Measurements from ENCODE around the gene MYO1B. TPM values are rescaled to one million over a fixed set of nuclear protein-coding genes. Genes with fewer than 3 reads are reported as not detected.

MYO1B gene
- total RNA-seq, 3 donors from 2014 or later (not counting 1 experiment from before 2014, with no cell fraction given) = 0.21 to 0.80 (median 0.29) TPM

DNA sequence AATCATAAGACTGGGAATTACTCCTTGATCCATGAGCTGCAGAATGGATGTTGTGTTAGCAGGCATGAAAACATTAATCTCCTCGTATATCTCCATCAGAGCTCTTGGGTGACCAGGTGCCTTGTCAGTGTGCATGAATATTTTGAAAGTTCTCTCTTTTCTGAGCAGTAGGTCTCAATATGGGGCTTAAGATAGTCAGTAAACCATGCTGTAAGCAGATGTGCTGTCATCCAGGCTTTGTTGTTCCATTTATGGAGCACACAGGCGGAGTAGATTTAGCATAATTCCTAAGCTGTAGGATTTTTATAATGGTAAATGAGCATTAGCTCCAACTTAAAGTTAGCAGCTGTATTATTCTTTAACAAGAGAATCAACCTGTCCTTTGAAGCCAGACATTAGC, 160.3 kb downstream of the MYO1B start:
- no peak overlapping the region for H3K4me3 ChIP-seq (ENCODE audit: low read length)
- DNase-seq = no peak
- no peaks in the 10 kb centered on the region for H3K9me3 Mint-ChIP-seq
- H3K27ac Mint-ChIP-seq = no peak overlapping the region
- H3K4me1 ChIP-seq (ENCODE audit: control insufficient read depth, insufficient read depth, low read length) = no peaks in the 10 kb centered on the region
- no peaks in the 10 kb centered on the region for H3K27me3 ChIP-seq (ENCODE audit: control insufficient read depth, insufficient read depth, low read length)
- intact Hi-C loops (cut with micrococcal nuclease) = no loop called here
- no peaks in the 10 kb centered on the region for H3K9me3 ChIP-seq (ENCODE audit: control insufficient read depth, insufficient read depth, low read length)
- no peaks in the 10 kb centered on the region for H3K36me3 ChIP-seq (ENCODE audit: control insufficient read depth, insufficient read depth, low read length)
- TF ChIP-seq, protein P1, sequence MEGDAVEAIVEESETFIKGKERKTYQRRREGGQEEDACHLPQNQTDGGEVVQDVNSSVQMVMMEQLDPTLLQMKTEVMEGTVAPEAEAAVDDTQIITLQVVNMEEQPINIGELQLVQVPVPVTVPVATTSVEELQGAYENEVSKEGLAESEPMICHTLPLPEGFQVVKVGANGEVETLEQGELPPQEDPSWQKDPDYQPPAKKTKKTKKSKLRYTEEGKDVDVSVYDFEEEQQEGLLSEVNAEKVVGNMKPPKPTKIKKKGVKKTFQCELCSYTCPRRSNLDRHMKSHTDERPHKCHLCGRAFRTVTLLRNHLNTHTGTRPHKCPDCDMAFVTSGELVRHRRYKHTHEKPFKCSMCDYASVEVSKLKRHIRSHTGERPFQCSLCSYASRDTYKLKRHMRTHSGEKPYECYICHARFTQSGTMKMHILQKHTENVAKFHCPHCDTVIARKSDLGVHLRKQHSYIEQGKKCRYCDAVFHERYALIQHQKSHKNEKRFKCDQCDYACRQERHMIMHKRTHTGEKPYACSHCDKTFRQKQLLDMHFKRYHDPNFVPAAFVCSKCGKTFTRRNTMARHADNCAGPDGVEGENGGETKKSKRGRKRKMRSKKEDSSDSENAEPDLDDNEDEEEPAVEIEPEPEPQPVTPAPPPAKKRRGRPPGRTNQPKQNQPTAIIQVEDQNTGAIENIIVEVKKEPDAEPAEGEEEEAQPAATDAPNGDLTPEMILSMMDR (IDR thresholded peaks at IDR 0.05) = no peak
- 90% methylated on average over 2 of the region's 2 CpGs for WGBS (ENCODE audit: insufficient coverage)
- no peak overlapping the region for H3K4me3 Mint-ChIP-seq
- no peaks in the 10 kb centered on the region for H3K36me3 Mint-ChIP-seq
- peaks cover 0 to 10% of the 10 kb centered on the region in 2 donors for H3K4me1 Mint-ChIP-seq
- no peak overlapping the region for H3K27ac ChIP-seq (ENCODE audit: low read length)
- ATAC-seq = no peak
- peaks cover 5 to 7% of the 10 kb centered on the region in 2 donors for H3K27me3 Mint-ChIP-seq (ENCODE audit: low read depth in 2 of 2)

DNA sequence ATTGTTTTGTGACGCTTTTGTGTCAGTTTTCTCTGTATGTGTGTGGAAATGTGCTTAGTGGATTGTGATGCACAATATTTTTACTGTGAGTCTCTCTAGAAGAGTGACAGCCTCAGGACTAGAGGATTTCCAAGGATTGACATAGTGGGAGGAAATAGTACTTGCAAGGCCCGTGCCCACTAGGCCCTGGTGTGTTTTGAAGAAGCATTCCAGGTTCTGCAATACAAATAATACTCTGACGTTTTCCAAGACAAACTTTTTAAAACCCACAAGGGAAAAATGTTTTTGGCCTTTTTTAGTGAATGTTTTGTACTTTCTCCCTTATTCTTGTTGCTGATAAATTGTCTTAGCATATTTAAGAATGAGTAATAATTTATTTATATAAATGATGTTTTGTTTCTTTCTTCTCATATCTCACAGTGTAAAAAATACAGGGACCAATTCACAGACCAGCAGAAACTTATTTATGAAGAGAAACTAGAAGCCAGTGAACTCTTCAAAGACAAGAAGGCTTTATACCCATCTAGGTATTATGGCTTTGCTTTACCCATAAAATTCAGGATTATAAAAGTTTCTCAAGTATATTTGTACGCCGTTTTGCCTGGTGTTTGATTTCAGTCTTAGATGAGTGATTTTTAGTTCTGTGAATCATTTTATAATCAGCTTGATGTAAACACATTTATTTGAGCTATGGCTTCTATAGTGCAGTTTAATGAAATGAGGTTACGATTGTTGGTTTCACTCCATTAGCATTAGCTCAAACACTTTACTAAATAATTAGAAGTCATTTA, 165.6 kb downstream of the MYO1B start:
- no peaks in the 10 kb centered on the region for H3K27me3 Mint-ChIP-seq (ENCODE audit: low read depth in 2 of 2)
- no peak for DNase-seq
- H3K27ac Mint-ChIP-seq = no peak overlapping the region

DNA sequence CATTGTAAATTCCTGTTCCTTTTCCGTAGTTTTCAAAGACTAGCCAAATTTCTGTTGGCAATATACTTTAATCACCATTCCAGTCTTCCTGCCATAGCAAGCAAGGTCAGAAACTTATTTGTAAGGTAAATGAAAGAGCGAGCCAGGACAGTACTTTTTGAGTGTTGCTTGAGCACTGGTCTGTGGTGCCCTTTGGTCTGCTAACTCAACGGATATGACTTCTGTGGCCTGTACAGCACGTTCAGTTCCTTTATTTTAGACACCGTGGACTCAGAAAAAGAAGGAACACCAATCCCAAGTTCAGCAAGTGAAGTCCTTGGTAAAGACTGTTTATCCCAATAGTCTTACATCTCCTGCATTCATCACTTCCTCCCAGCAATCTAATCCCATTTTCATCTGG, 166.3 kb downstream of the MYO1B start:
- H3K27ac ChIP-seq (ENCODE audit: low read length) = no peak overlapping the region
- H3K36me3 ChIP-seq (ENCODE audit: control insufficient read depth, insufficient read depth, low read length) = no peaks in the 10 kb centered on the region
- Mint-ChIP-seq H3K9me3 (no peaks in the 10 kb centered on the region), H3K27ac (no peak overlapping the region), H3K4me3 (no peak overlapping the region), H3K36me3 (no peaks in the 10 kb centered on the region), H3K27me3 (ENCODE audit: low read depth in 2 of 2) (no peaks in the 10 kb centered on the region), H3K4me1 (no peaks in the 10 kb centered on the region)
- H3K4me3 ChIP-seq (ENCODE audit: low read length) = no peak overlapping the region
- TF ChIP-seq, protein P1 (IDR thresholded peaks at IDR 0.05) = no peak
- DNase-seq (no peak), ATAC-seq (no peak)
- H3K9me3 ChIP-seq (ENCODE audit: control insufficient read depth, insufficient read depth, low read length) = no peaks in the 10 kb centered on the region
- 68% methylated on average over 4 of the region's 5 CpGs for WGBS (ENCODE audit: insufficient coverage)
- intact Hi-C loops (cut with micrococcal nuclease) = no loop called here
- no peaks in the 10 kb centered on the region for H3K4me1 ChIP-seq (ENCODE audit: control insufficient read depth, insufficient read depth, low read length)
- no peaks in the 10 kb centered on the region for H3K27me3 ChIP-seq (ENCODE audit: control insufficient read depth, insufficient read depth, low read length)

More for the DNA sequence above, 165.6 kb downstream of the MYO1B start:
- no peaks in the 10 kb centered on the region for H3K36me3 ChIP-seq (ENCODE audit: control insufficient read depth, insufficient read depth, low read length)
- H3K4me3 ChIP-seq (ENCODE audit: low read length) = no peak overlapping the region
- 97% methylated on average over 4 of the region's 6 CpGs for WGBS (ENCODE audit: insufficient coverage)
- no peaks in the 10 kb centered on the region for H3K9me3 Mint-ChIP-seq
- H3K27me3 ChIP-seq (ENCODE audit: control insufficient read depth, insufficient read depth, low read length) = no peaks in the 10 kb centered on the region
- no peaks in the 10 kb centered on the region for H3K9me3 ChIP-seq (ENCODE audit: control insufficient read depth, insufficient read depth, low read length)
- no peak overlapping the region for H3K4me3 Mint-ChIP-seq
- intact Hi-C loops (cut with micrococcal nuclease) = no loop called here
- no peak for ATAC-seq
- no peaks in the 10 kb centered on the region for H3K36me3 Mint-ChIP-seq
- no peaks in the 10 kb centered on the region for H3K4me1 ChIP-seq (ENCODE audit: control insufficient read depth, insufficient read depth, low read length)
- H3K4me1 Mint-ChIP-seq = no peaks in the 10 kb centered on the region
- TF ChIP-seq, protein P1 (IDR thresholded peaks at IDR 0.05) = no peak
- no peak overlapping the region for H3K27ac ChIP-seq (ENCODE audit: low read length)

DNA sequence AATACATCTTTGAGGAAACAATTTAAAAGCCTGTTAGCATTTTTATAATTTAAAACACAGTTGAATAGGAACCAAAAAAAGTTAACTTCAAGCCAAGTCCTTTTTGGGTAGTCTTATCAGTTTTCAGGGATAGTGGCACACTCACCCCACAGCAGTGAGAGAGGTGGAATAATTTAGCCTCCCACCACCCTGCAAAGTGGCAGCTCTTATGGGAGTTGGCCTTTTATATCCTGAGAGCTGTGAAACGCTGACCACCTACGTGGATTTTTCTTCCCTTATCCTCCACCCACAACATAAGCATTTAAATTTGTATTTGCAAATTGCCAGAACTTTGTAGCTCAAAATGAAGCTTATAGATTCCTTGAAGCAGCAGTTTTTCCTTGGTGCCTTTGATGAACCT, 167.1 kb downstream of the MYO1B start:
- DNase-seq (no peak), ATAC-seq (no peak)
- TF ChIP-seq, protein P1 (IDR thresholded peaks at IDR 0.05) = no peak
- Histone ChIP-seq H3K9me3 (ENCODE audit: control insufficient read depth, insufficient read depth, low read length) (no peaks in the 10 kb centered on the region), H3K27ac (ENCODE audit: low read length) (no peak overlapping the region), H3K27me3 (ENCODE audit: control insufficient read depth, insufficient read depth, low read length) (no peaks in the 10 kb centered on the region), H3K36me3 (ENCODE audit: control insufficient read depth, insufficient read depth, low read length) (no peaks in the 10 kb centered on the region), H3K4me3 (ENCODE audit: low read length) (no peak overlapping the region), H3K4me1 (ENCODE audit: control insufficient read depth, insufficient read depth, low read length) (no peaks in the 10 kb centered on the region)
- no peak overlapping the region for H3K27ac Mint-ChIP-seq
- H3K9me3 Mint-ChIP-seq = no peaks in the 10 kb centered on the region
- no peaks in the 10 kb centered on the region for H3K27me3 Mint-ChIP-seq (ENCODE audit: low read depth in 2 of 2)
- 81% methylated on average over 2 of the region's 2 CpGs for WGBS (ENCODE audit: insufficient coverage)
- intact Hi-C loops (cut with micrococcal nuclease) = no loop called here
- no peaks in the 10 kb centered on the region for H3K36me3 Mint-ChIP-seq
- no peak overlapping the region for H3K4me3 Mint-ChIP-seq
- H3K4me1 Mint-ChIP-seq = no peaks in the 10 kb centered on the region
